KOPT-K1 (cell line): Measurements from ENCODE around the gene NCOR1.

Experiments
- H3K27ac ChIP-seq: fragments of 200-600 bp; sonication (generic); 2 replicates; pipeline ENCODE4 v1.5.1; 2016; ENCODE audit warnings: antibody characterized with exemption, mild to moderate bottlenecking, low read depth, low read length; ENCODE audit not compliant: poor library complexity, severe bottlenecking
- H3K36me3 ChIP-seq: fragments of 200-600 bp; sonication (generic); 2 replicates; pipeline ENCODE4 v1.5.1; 2017; ENCODE audit warnings: antibody characterized with exemption, mild to moderate bottlenecking, low read length, moderate library complexity; ENCODE audit not compliant: insufficient read depth
- H3K9me3 ChIP-seq: fragments of 200-600 bp; sonication (generic); 2 replicates; pipeline ENCODE4 v1.5.1; 2017; ENCODE audit warnings: antibody characterized with exemption, low read length, mild to moderate bottlenecking; ENCODE audit not compliant: insufficient read depth, poor library complexity, severe bottlenecking

The NCOR1 gene

GRCh38 chr17:16023881-16024280, 191.5 kb downstream of the NCOR1 start:
- no peaks in the 10 kb centered on the region for H3K9me3 ChIP-seq
- H3K36me3 ChIP-seq = peaks cover 99% of the 10 kb centered on the region
- H3K27ac ChIP-seq = no peak overlapping the region

GRCh38 chr17:16019347-16019746, 196.0 kb downstream of the NCOR1 start:
- Histone ChIP-seq H3K27ac (no peak overlapping the region), H3K9me3 (no peaks in the 10 kb centered on the region), H3K36me3 (peaks cover 95% of the 10 kb centered on the region)

GRCh38 chr17:16013943-16014407, 201.4 kb downstream of the NCOR1 start:
- Histone ChIP-seq H3K36me3 (peaks cover 91% of the 10 kb centered on the region), H3K27ac (no peak overlapping the region), H3K9me3 (no peaks in the 10 kb centered on the region)

- peaks cover 95% of the 10 kb centered on the region for H3K36me3 ChIP-seq
- no peak overlapping the region for H3K27ac ChIP-seq
- no peaks in the 10 kb centered on the region for H3K9me3 ChIP-seq
Measured at GRCh38 chr17:16007439-16007838, 207.9 kb downstream of the NCOR1 start.

GRCh38 chr17:16005636-16006035, 209.7 kb downstream of the NCOR1 start:
- Histone ChIP-seq H3K36me3 (peaks cover 91% of the 10 kb centered on the region), H3K27ac (no peak overlapping the region), H3K9me3 (no peaks in the 10 kb centered on the region)

GRCh38 chr17:16003841-16004240, 211.5 kb downstream of the NCOR1 start:
- peaks cover 78% of the 10 kb centered on the region for H3K36me3 ChIP-seq
- H3K9me3 ChIP-seq = no peaks in the 10 kb centered on the region
- no peak overlapping the region for H3K27ac ChIP-seq

GRCh38 chr17:16002708-16003260, 212.6 kb downstream of the NCOR1 start:
- Histone ChIP-seq H3K9me3 (no peaks in the 10 kb centered on the region), H3K36me3 (peaks cover 67% of the 10 kb centered on the region)

GRCh38 chr17:16001226-16001897, 214.0 kb downstream of the NCOR1 start:
- peaks cover 53% of the 10 kb centered on the region for H3K36me3 ChIP-seq
- no peak overlapping the region for H3K27ac ChIP-seq
- H3K9me3 ChIP-seq = no peaks in the 10 kb centered on the region

More at GRCh38 chr17:16002708-16003260, 212.6 kb downstream of the NCOR1 start:
- H3K27ac ChIP-seq = no peak overlapping the region

- Histone ChIP-seq H3K36me3 (peaks cover 41% of the 10 kb centered on the region), H3K9me3 (no peaks in the 10 kb centered on the region), H3K27ac (peak overlapping the region; percentile 80)
Measured at GRCh38 chr17:15999974-16000827, 215.1 kb downstream of the NCOR1 start.

GRCh38 chr17:15999141-15999973, 216.0 kb downstream of the NCOR1 start, which contains the start of the genes TTC19 and ZSWIM7:
Gene TTC19 (plus strand): TSS chr17:15999824. CDS start chr17:15999849, 25 bp downstream.
Gene ZSWIM7 (minus strand): TSS chr17:15999704. CDS start chr17:15999594, 110 bp downstream.
- Histone ChIP-seq H3K27ac (peak within 1 kb of the TSS; percentile 80), H3K9me3 (no peaks in the 10 kb centered on the region), H3K36me3 (peaks cover 33% of the 10 kb centered on the region)

- Histone ChIP-seq H3K27ac (peak overlapping the region; percentile 80), H3K36me3 (peaks cover 20% of the 10 kb centered on the region)
Measured at GRCh38 chr17:15998031-15998562, 217.2 kb downstream of the NCOR1 start.

GRCh38 chr17:15996322-15996721, 219.0 kb downstream of the NCOR1 start:
- Histone ChIP-seq H3K27ac (no peak overlapping the region), H3K36me3 (peaks cover 6% of the 10 kb centered on the region; the same call in 1 of the 2 replicates), H3K9me3 (no peaks in the 10 kb centered on the region)

More at GRCh38 chr17:15998031-15998562, 217.2 kb downstream of the NCOR1 start:
- no peaks in the 10 kb centered on the region for H3K9me3 ChIP-seq

GRCh38 chr17:15981646-15982580, 233.4 kb downstream of the NCOR1 start:
- peaks cover 73% of the 10 kb centered on the region for H3K36me3 ChIP-seq
- no peaks in the 10 kb centered on the region for H3K9me3 ChIP-seq
- H3K27ac ChIP-seq = no peak overlapping the region
